Measurements from ENCODE around the gene MLLT6.

Gene MLLT6

GRCh38 chr17:38704606-38705522 is at the start of gene MLLT6:
Gene MLLT6 (plus strand): TSS chr17:38705273. CDS start chr17:38705633, 360 bp downstream.
- DNase-seq (ENCODE audit: low spot score) = peak; percentile 75

- DNase-seq (ENCODE audit: low spot score) = no peak
These were observed 47.9 kb upstream of the MLLT6 start for GRCh38 chr17:38656959-38657823.

GRCh38 chr17:38657824-38658740 is 47.0 kb upstream of the MLLT6 start:
- DNase-seq (ENCODE audit: low spot score) = no peak

GRCh38 chr17:38658741-38659345 is 46.2 kb upstream of the MLLT6 start:
- DNase-seq (ENCODE audit: low spot score) = no peak

- DNase-seq (ENCODE audit: low spot score) = no peak
These were observed 45.7 kb upstream of the MLLT6 start for GRCh38 chr17:38659415-38659814.

GRCh38 chr17:38660097-38661025 is 44.7 kb upstream of the MLLT6 start:
- no peak for DNase-seq (ENCODE audit: low spot score)

GRCh38 chr17:38663125-38663751 is 41.8 kb upstream of the MLLT6 start:
- peak; percentile 28 for DNase-seq (ENCODE audit: low spot score)

GRCh38 chr17:38663964-38664644 is 41.0 kb upstream of the MLLT6 start:
- no peak for DNase-seq (ENCODE audit: low spot score)

- peak; percentile 56 for DNase-seq (ENCODE audit: low spot score)
These were observed 37.8 kb upstream of the MLLT6 start for GRCh38 chr17:38667099-38667786.

- DNase-seq (ENCODE audit: low spot score) = no peak
These were observed 37.3 kb upstream of the MLLT6 start for GRCh38 chr17:38667787-38668122.

GRCh38 chr17:38669520-38669919 is 35.6 kb upstream of the MLLT6 start:
- DNase-seq (ENCODE audit: low spot score) = no peak

GRCh38 chr17:38671939-38672720 is 32.9 kb upstream of the MLLT6 start:
- no peak for DNase-seq (ENCODE audit: low spot score)

GRCh38 chr17:38672788-38673706 is 32.0 kb upstream of the MLLT6 start:
- no peak for DNase-seq (ENCODE audit: low spot score)

- DNase-seq (ENCODE audit: low spot score) = no peak
These were observed 31.4 kb upstream of the MLLT6 start for GRCh38 chr17:38673707-38674013.

- DNase-seq (ENCODE audit: low spot score) = no peak
These were observed 30.9 kb upstream of the MLLT6 start for GRCh38 chr17:38674014-38674748.
